ENCODE data around the gene TMEM120B.

The TMEM120B gene

GRCh38 chr12:121793838-121794533 lies 81.4 kb downstream of the TMEM120B start:
- peak; percentile 97 for DNase-seq

GRCh38 chr12:121794534-121795033 lies 82.0 kb downstream of the TMEM120B start:
- DNase-seq, result peak; percentile 54

- peak; percentile 89 for DNase-seq
Observed at GRCh38 chr12:121795034-121795968, 82.7 kb downstream of the TMEM120B start.

- no peak for DNase-seq
Observed at GRCh38 chr12:121796855-121797751, 84.6 kb downstream of the TMEM120B start.

GRCh38 chr12:121797937-121798786 lies 85.6 kb downstream of the TMEM120B start:
- no peak for DNase-seq

DNA sequence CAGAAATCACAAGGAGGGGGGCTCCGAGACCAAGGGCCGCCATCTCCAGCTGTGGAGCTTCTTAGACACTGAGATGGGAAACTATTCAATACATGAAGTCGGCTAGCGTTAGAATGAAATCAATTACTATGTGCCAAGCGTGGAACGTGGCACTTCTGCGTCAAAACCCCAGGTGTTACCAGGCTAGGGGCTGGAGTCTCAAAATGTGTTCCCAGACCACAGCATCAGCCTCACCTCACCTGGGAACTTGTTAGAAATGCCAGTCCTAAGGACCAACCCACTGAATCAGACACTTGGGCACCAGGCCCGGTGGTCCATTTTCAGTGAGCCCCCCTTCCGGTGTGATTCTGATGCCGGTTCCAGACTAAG lies 86.2 kb downstream of the TMEM120B start:
- DNase-seq, result no peak

DNA sequence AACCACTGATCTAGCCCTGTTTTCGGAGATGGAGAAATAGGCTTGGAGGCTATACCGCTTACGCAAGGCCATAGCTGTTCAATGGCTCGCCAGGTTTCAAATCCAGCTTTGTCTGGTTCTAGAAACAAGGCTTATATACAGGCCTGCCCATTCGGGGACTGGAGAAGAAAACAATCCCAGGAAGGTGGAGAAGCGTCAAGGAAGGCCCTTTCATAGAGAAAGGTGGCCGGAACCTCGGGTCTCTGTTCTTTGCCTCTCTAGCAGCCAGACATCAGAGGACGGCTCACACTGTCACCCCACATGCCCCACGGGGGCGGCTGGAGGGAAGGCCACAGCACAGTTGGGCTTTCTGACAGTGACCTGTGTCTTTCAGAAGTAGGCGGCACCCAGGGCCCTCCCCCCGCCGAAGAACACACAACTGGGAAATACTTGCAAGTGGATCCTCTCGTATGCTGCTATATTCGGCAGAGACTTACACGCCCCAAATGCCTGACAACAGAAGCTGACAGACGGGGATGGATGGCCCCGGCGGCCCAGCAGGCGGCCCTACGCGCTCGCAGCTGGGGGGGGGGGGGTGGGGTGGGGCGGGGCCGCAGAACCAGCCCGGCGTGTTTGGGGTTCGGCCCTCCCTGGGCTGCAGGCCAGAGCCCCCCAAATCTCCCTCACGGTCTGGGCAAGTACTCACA lies 86.7 kb downstream of the TMEM120B start:
- peak; percentile 63 for DNase-seq

GRCh38 chr12:121799842-121800693 lies 87.5 kb downstream of the TMEM120B start:
- peak; percentile 89 for DNase-seq

- DNase-seq, result peak; percentile 82
Observed at GRCh38 chr12:121800694-121801594, 88.4 kb downstream of the TMEM120B start.

DNA sequence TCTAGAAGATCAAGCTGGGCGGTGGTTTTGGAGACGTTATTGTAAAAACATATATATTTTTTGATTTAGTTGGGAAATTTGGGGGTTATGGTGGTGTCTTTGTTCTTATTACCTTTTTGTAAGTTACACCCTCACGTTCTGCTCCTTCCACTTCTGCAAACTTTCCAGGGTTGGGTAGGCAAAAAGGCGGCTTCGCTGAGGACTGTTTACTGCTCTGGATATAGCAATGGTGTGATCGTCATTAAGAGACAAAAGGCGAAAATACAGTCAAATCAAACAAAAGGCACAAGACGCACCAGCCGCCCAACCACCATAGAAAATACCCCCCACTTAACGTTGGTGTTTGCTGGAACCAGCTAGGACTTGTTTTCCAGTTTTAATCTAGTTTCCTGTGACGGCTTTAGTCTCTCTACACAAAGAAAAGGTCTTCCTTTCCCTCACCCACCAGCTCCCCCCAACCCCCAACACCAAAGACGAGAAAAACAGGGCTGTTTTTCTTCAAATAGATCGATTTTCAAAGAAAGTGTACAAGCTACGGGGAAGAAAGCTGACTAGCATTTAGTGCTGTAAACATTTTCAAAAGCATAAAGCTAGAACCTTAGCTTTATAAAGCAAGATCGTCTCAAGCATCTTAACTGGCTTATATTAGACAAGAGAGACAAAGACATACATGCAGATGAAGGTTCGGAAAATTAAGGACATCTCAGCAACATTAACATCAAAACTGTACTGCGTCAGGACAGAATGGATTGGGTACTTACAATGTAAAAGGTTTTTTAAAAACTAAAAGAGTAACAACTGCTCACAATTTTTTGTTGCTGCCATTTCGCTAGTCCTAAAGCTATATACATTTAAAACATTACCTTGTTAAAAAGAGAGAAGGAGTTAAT lies 89.3 kb downstream of the TMEM120B start:
- peak; percentile 43 for DNase-seq

- DNase-seq, result no peak
Observed at GRCh38 chr12:121802485-121802842, 89.9 kb downstream of the TMEM120B start.

GRCh38 chr12:121802843-121803698 lies 90.5 kb downstream of the TMEM120B start:
- peak; percentile 93 for DNase-seq

GRCh38 chr12:121803861-121804416 lies 91.4 kb downstream of the TMEM120B start, which contains the start of gene SETD1B:
SETD1B (plus strand) TSS chr12:121804009; CDS start chr12:121804738, 729 bp downstream.
- DNase-seq, result peak; percentile 72

- peak; percentile 66 for DNase-seq
Observed at GRCh38 chr12:121804417-121805111, 92.0 kb downstream of the TMEM120B start.

GRCh38 chr12:121805171-121806008 lies 92.8 kb downstream of the TMEM120B start:
- no peak for DNase-seq
